Vagina (tissue), 2 donors: ENCODE measurements around the gene COL8A2. TPM values are rescaled to one million over a fixed set of nuclear protein-coding genes. Genes with fewer than 3 reads are reported as not detected.

ENCODE experiments used
- DNase-seq, 2 donors: peaks; one replicate each; pipeline ENCODE4 v3.0.0-alpha.2; 2017; ENCODE audit errors: extremely low spot score in 2 of 2
- H3K27ac ChIP-seq: fragments of 200-600 bp; sonication (generic); one replicate; pipeline ENCODE4 v1.5.1; 2019
- H3K27me3 ChIP-seq: fragments of 200-600 bp; sonication (generic); one replicate; pipeline ENCODE4 v1.5.1; 2019
- H3K36me3 ChIP-seq, 2 donors: fragments of 200-600 bp; sonication (generic); one replicate each; pipeline ENCODE4 v1.5.1; 2017 to 2019
- H3K4me1 ChIP-seq: fragments of 200-600 bp; sonication (generic); one replicate; pipeline ENCODE4 v1.5.1; 2019
- H3K4me3 ChIP-seq, 2 donors: fragments of 200-600 bp; sonication (generic); 1 replicate in 1 of 2; 2 replicates in 1 of 2; pipeline ENCODE4 v1.5.1; 2016 to 2019
- H3K9me3 ChIP-seq: fragments of 200-600 bp; sonication (generic); one replicate; pipeline ENCODE4 v1.5.1; 2019
- CTCF ChIP-seq, 3 experiments: fragments of 450-650 bp in 2 of 3; fragments of 200-600 bp in 1 of 3; sonication (generic) in 1 of 3; IDR thresholded peaks; one replicate each; pipeline ENCODE4 v1.5.1; 2017 to 2019; ENCODE audit warnings: antibody characterized with exemption in 3 of 3, mild to moderate bottlenecking in 2 of 3, moderate library complexity in 2 of 3
- POLR2A ChIP-seq, 2 donors: fragments of 450-650 bp; IDR thresholded peaks; one replicate each; pipeline ENCODE4 v1.6.1; 2017; ENCODE audit warnings: antibody characterized with exemption in 2 of 2, mild to moderate bottlenecking in 2 of 2, moderate library complexity in 2 of 2
- POLR2AphosphoS5 ChIP-seq, 2 donors: sonication (generic); formaldehyde crosslinking; IDR thresholded peaks; one replicate each; pipeline ENCODE4 v1.9.0; 2017; ENCODE audit warnings: antibody characterized with exemption in 2 of 2, mild to moderate bottlenecking in 2 of 2, low read depth in 1 of 2; ENCODE audit not compliant: insufficient read depth in 1 of 2
- intact Hi-C: fragments of 100-400 bp; cut with DNase I; formaldehyde crosslinking; loops from one replicate; pipeline ENCODE4 v1.15.1; 2023
- total RNA-seq: library from RNA; depleted of rRNA; stranded (reverse); fragments of >200 nt; gene quantifications from one replicate; pipeline ENCODE4 v1.2.3, GENCODE V29; 2016

Gene COL8A2
- total RNA-seq, 1 donor from 2014 or later = 6.4 TPM

GRCh38 chr1:36092798-36093185 is 32.2 kb downstream of the COL8A2 start:
- Histone ChIP-seq H3K27me3 (no peaks in the 10 kb centered on the region), H3K27ac (no peak overlapping the region), H3K9me3 (no peaks in the 10 kb centered on the region), H3K4me3 (no peak overlapping the region), H3K36me3 (peaks cover 0 to 44% of the 10 kb centered on the region in 2 donors), H3K4me1 (peaks cover 27% of the 10 kb centered on the region)
- DNase-seq = no peak
- intact Hi-C loops = no loop called here
- no peak for TF ChIP-seq CTCF (IDR thresholded peaks at IDR 0.05)
- no peak for TF ChIP-seq POLR2A (IDR thresholded peaks at IDR 0.05)
- no peak for TF ChIP-seq POLR2AphosphoS5 (IDR thresholded peaks at IDR 0.05; ENCODE audit: insufficient read depth in 1 of 2, low read depth in 1 of 2)

- H3K9me3 ChIP-seq = no peaks in the 10 kb centered on the region
- intact Hi-C loops = no loop called here
- DNase-seq = no peak
- TF ChIP-seq POLR2AphosphoS5 (IDR thresholded peaks at IDR 0.05; ENCODE audit: insufficient read depth in 1 of 2, low read depth in 1 of 2) = no peak
- TF ChIP-seq CTCF (IDR thresholded peaks at IDR 0.05) = no peak
- no peak for TF ChIP-seq POLR2A (IDR thresholded peaks at IDR 0.05)
- H3K36me3 ChIP-seq = peaks cover 0 to 44% of the 10 kb centered on the region in 2 donors
- H3K4me3 ChIP-seq = no peak overlapping the region
- H3K27me3 ChIP-seq = no peaks in the 10 kb centered on the region
- H3K27ac ChIP-seq = no peak overlapping the region
- peaks cover 27% of the 10 kb centered on the region for H3K4me1 ChIP-seq
Measured at GRCh38 chr1:36092166-36092797, 32.7 kb downstream of the COL8A2 start.

- no peaks in the 10 kb centered on the region for H3K27me3 ChIP-seq
- H3K27ac ChIP-seq = no peak overlapping the region
- intact Hi-C loops = no loop called here
- H3K36me3 ChIP-seq = peaks cover 0 to 44% of the 10 kb centered on the region in 2 donors
- TF ChIP-seq POLR2A (IDR thresholded peaks at IDR 0.05) = no peak
- no peak for TF ChIP-seq CTCF (IDR thresholded peaks at IDR 0.05)
- no peak for DNase-seq
- H3K9me3 ChIP-seq = no peaks in the 10 kb centered on the region
- peaks cover 27% of the 10 kb centered on the region for H3K4me1 ChIP-seq
- H3K4me3 ChIP-seq = no peak overlapping the region
Measured at GRCh38 chr1:36091698-36092097, 33.3 kb downstream of the COL8A2 start.

GRCh38 chr1:36091141-36091540 is 33.9 kb downstream of the COL8A2 start:
- H3K27me3 ChIP-seq = no peaks in the 10 kb centered on the region
- no peak for TF ChIP-seq POLR2A (IDR thresholded peaks at IDR 0.05)
- TF ChIP-seq CTCF (IDR thresholded peaks at IDR 0.05) = no peak
- no peak for TF ChIP-seq POLR2AphosphoS5 (IDR thresholded peaks at IDR 0.05; ENCODE audit: insufficient read depth in 1 of 2, low read depth in 1 of 2)
- no peaks in the 10 kb centered on the region for H3K9me3 ChIP-seq
- no peak overlapping the region for H3K27ac ChIP-seq
- intact Hi-C loops = no loop called here
- H3K4me3 ChIP-seq = no peak overlapping the region
- no peak for DNase-seq
- peaks cover 0 to 43% of the 10 kb centered on the region in 2 donors for H3K36me3 ChIP-seq
- peaks cover 27% of the 10 kb centered on the region for H3K4me1 ChIP-seq

- Histone ChIP-seq H3K27me3 (no peaks in the 10 kb centered on the region), H3K36me3 (peaks cover 0 to 34% of the 10 kb centered on the region in 2 donors), H3K27ac (peak overlapping the region; percentile 88), H3K4me3 (peak overlapping the region; percentile 89 to 99), H3K4me1 (peaks cover 30% of the 10 kb centered on the region), H3K9me3 (no peaks in the 10 kb centered on the region)
- intact Hi-C loops = no loop called here
- no peak for DNase-seq
- TF ChIP-seq CTCF (IDR thresholded peaks at IDR 0.05) (no peak), POLR2A (IDR thresholded peaks at IDR 0.05) (no peak), POLR2AphosphoS5 (IDR thresholded peaks at IDR 0.05; ENCODE audit: insufficient read depth in 1 of 2, low read depth in 1 of 2) (no peak)
Measured at GRCh38 chr1:36089393-36090121, 35.5 kb downstream of the COL8A2 start.
